IMR-90 (cell line): Measurements from ENCODE around the gene ANAPC7. TPM values are rescaled to one million over a fixed set of nuclear protein-coding genes. Genes with fewer than 3 reads are reported as not detected.

ENCODE experiments used
- ATAC-seq: fragments of 200-7000 bp; cut with Tn5 transposase; 2 replicates; pipeline ENCODE4 v1.9.1; 2020; ENCODE audit warnings: low read depth, mild to moderate bottlenecking, moderate library complexity
- BruUV-seq: library from RNA; stranded (reverse); fragments of 400-500 nt; replicated peaks from 2 replicates; lab custom pipeline; 2021; lab: Mats Ljungman, UMichigan
- CTCF ChIA-PET: fragments of 300-600 bp; formaldehyde crosslinking; extraction: SDS; loops from one replicate; lab custom pipeline; 2021; ENCODE audit warnings: antibody characterized with exemption; lab: Yijun Ruan, JAX
- POLR2A ChIA-PET: fragments of 300-600 bp; sonication (Branson Sonifier 250); formaldehyde crosslinking; loops from one replicate; lab custom pipeline; 2022; ENCODE audit warnings: antibody characterized with exemption; ENCODE audit not compliant: unreplicated experiment; lab: Charles Lee
- DNase-seq: peaks from one replicate; pipeline ENCODE4 v3.0.0; 2013
- H2AFZ ChIP-seq: replicated peaks from 2 replicates; pipeline ENCODE3; 2013; ENCODE audit warnings: low read length, mild to moderate bottlenecking; ENCODE audit not compliant: poor library complexity
- H2AK5ac ChIP-seq: 2 replicates; pipeline ENCODE4 v1.6.1; 2013; ENCODE audit warnings: low read depth, low read length, inconsistent platforms
- H2AK9ac ChIP-seq: replicated peaks from 2 replicates; pipeline ENCODE3; 2013; ENCODE audit warnings: mild to moderate bottlenecking, low read depth, low read length, moderate library complexity; ENCODE audit not compliant: poor library complexity
- H2BK120ac ChIP-seq: 2 replicates; pipeline ENCODE4 v1.6.1; 2013; ENCODE audit warnings: low read depth, low read length, inconsistent platforms
- H2BK15ac ChIP-seq: 3 replicates; pipeline ENCODE4 v1.6.1; 2013; ENCODE audit warnings: low read depth, low read length, inconsistent platforms
- H2BK20ac ChIP-seq: 2 replicates; pipeline ENCODE4 v1.6.1; 2013; ENCODE audit warnings: low read depth, mild to moderate bottlenecking, inconsistent platforms, low read length, moderate library complexity
- H2BK5ac ChIP-seq: 2 replicates; pipeline ENCODE4 v1.6.1; 2013; ENCODE audit warnings: mild to moderate bottlenecking, low read depth, low read length, inconsistent platforms; ENCODE audit not compliant: poor library complexity, severe bottlenecking
- H3K14ac ChIP-seq: replicated peaks from 2 replicates; pipeline ENCODE4 v1.6.1; 2013; ENCODE audit warnings: low read depth, low read length, inconsistent platforms
- H3K18ac ChIP-seq: 2 replicates; pipeline ENCODE4 v1.6.1; 2013; ENCODE audit warnings: low read depth, low read length, control low read depth
- H3K23ac ChIP-seq: 2 replicates; pipeline ENCODE4 v1.6.1; 2013; ENCODE audit warnings: low read depth, low read length, inconsistent platforms
- H3K27ac ChIP-seq: 2 replicates; pipeline ENCODE4 v1.5.1; 2013; ENCODE audit warnings: mild to moderate bottlenecking, control low read depth, low read length; ENCODE audit not compliant: insufficient read depth
- H3K27me3 ChIP-seq: 2 replicates; pipeline ENCODE4 v1.6.1; 2013; ENCODE audit warnings: low read length; ENCODE audit not compliant: control insufficient read depth, insufficient read depth
- H3K36me3 ChIP-seq: 2 replicates; pipeline ENCODE4 v1.6.1; 2013; ENCODE audit warnings: low read length, mixed read lengths; ENCODE audit not compliant: control insufficient read depth, insufficient read depth
- H3K4ac ChIP-seq: 2 replicates; pipeline ENCODE4 v1.6.1; 2013; ENCODE audit warnings: low read depth, low read length, inconsistent platforms
- H3K4me1 ChIP-seq: 2 replicates; pipeline ENCODE4 v1.6.1; 2013; ENCODE audit warnings: low read length, mixed read lengths; ENCODE audit not compliant: control insufficient read depth, insufficient read depth
- H3K4me2 ChIP-seq: 2 replicates; pipeline ENCODE4 v1.6.1; 2013; ENCODE audit warnings: low read depth, mild to moderate bottlenecking, control low read depth, low read length, moderate library complexity
- H3K4me3 ChIP-seq: 2 replicates; pipeline ENCODE4 v1.5.1; 2013; ENCODE audit warnings: low read depth, mild to moderate bottlenecking, control low read depth, low read length, moderate library complexity; ENCODE audit not compliant: insufficient read depth
- H3K56ac ChIP-seq: 2 replicates; pipeline ENCODE4 v1.6.1; 2013; ENCODE audit warnings: low read length, inconsistent platforms; ENCODE audit not compliant: insufficient read depth; ENCODE audit errors: extremely low read depth
- H3K79me1 ChIP-seq, 2 experiments: 2 replicates each; pipeline ENCODE4 v1.6.1; 2013; ENCODE audit warnings: low read length in 2 of 2, inconsistent platforms in 1 of 2, low read depth in 1 of 2
- H3K9ac ChIP-seq: 2 replicates; pipeline ENCODE4 v1.6.1; 2013; ENCODE audit warnings: low read depth, low read length, control low read depth
- H3K9me1 ChIP-seq: 2 replicates; pipeline ENCODE4 v1.6.1; 2013; ENCODE audit warnings: low read length, inconsistent platforms; ENCODE audit not compliant: insufficient read depth
- H3K9me3 ChIP-seq: 2 replicates; pipeline ENCODE4 v1.6.1; 2013; ENCODE audit warnings: low read length; ENCODE audit not compliant: control insufficient read depth, insufficient read depth
- H4K20me1 ChIP-seq: 2 replicates; pipeline ENCODE4 v1.6.1; 2013; ENCODE audit warnings: low read length, inconsistent platforms; ENCODE audit not compliant: insufficient read depth
- H4K5ac ChIP-seq: 2 replicates; pipeline ENCODE4 v1.6.1; 2013; ENCODE audit warnings: mild to moderate bottlenecking, low read depth, low read length, control low read depth
- H4K8ac ChIP-seq, 2 experiments: 2 replicates each; pipeline ENCODE4 v1.6.1; 2013; ENCODE audit warnings: low read depth in 2 of 2, low read length in 2 of 2, control low read depth in 1 of 2, inconsistent platforms in 1 of 2
- H4K91ac ChIP-seq: 2 replicates; pipeline ENCODE4 v1.6.1; 2013; ENCODE audit warnings: low read depth, low read length, inconsistent platforms; ENCODE audit not compliant: insufficient read depth
- BHLHE40 ChIP-seq: fragments of 150-350 bp; IDR thresholded peaks from 2 replicates; pipeline ENCODE4 v1.6.1; 2016; ENCODE audit warnings: mild to moderate bottlenecking, low read depth, low read length
- CEBPB ChIP-seq: IDR thresholded peaks from 2 replicates; pipeline ENCODE4 v1.6.1; 2012; ENCODE audit warnings: low read depth, low read length, improper control_type of control experiment
- CHD1 ChIP-seq: IDR thresholded peaks from 2 replicates; pipeline ENCODE4 v1.6.1; 2012; ENCODE audit warnings: low read depth, low read length, improper control_type of control experiment
- FOS ChIP-seq: fragments of 150-350 bp; IDR thresholded peaks from 2 replicates; pipeline ENCODE4 v1.6.1; 2016; ENCODE audit warnings: low read depth, low read length
- MXI1 ChIP-seq: IDR thresholded peaks from 2 replicates; pipeline ENCODE4 v1.6.1; 2012; ENCODE audit warnings: low read depth, mild to moderate bottlenecking, low read length, moderate library complexity, borderline replicate concordance
- NFE2L2 ChIP-seq: fragments of 150-350 bp; IDR thresholded peaks from 2 replicates; pipeline ENCODE4 v1.6.1; 2016; ENCODE audit warnings: low read depth, mild to moderate bottlenecking, low read length
- RAD21 ChIP-seq: IDR thresholded peaks from 2 replicates; pipeline ENCODE4 v1.6.1; 2012; ENCODE audit warnings: low read length, improper control_type of control experiment
- WGBS, 2 experiments: methylation state at CpG; one replicate each; pipeline versions ENCODE4 v1.1.5 to v1.1.7; 2013; ENCODE audit warnings: missing lambda C conversion rate in 2 of 2; ENCODE audit not compliant: insufficient read length in 1 of 2; ENCODE audit errors: extremely low coverage in 2 of 2; 5-methylcytosine and 5-hydroxymethylcytosine counted together
- dilution Hi-C: fragments of 300-500 bp; cut with HindIII; formaldehyde crosslinking; loops from one replicate; pipeline ENCODE4 v1.14.3; 2018; ENCODE audit warnings: low sequenced_read_pairs; ENCODE audit not compliant: unreplicated experiment
- in situ Hi-C: fragments of 300-500 bp; cut with MboI; formaldehyde crosslinking; loops from 3 replicates; pipeline ENCODE4 v1.14.3; 2019; ENCODE audit warnings: low sequenced_read_pairs, inconsistent platforms, mixed read lengths
- intact Hi-C: fragments of 100-400 bp; cut with micrococcal nuclease; formaldehyde crosslinking; loops from 2 replicates; pipeline ENCODE4 v1.10.0; 2022
- polyA plus RNA-seq, 3 experiments: library from polyadenylated mRNA; depleted of rRNA; stranded (reverse); fragments of >200 nt; gene quantifications; 2 replicates each; pipeline ENCODE4 v1.2.3, GENCODE V29; 2012; ENCODE audit warnings: low replicate concordance in 1 of 3
- total RNA-seq: library from RNA; depleted of rRNA; stranded (reverse); fragments of >200 nt; gene quantifications from 2 replicates; pipeline ENCODE4 v1.2.3, GENCODE V29; 2012
- TF ChIP-seq, protein P1 (sequence below): fragments of 150-350 bp; IDR thresholded peaks from 2 replicates; pipeline ENCODE4 v1.6.1; 2017; ENCODE audit warnings: mild to moderate bottlenecking, antibody characterized with exemption, low read length, low read depth

The ANAPC7 gene
- total and polyA plus RNA-seq, 2 of the 4 experiments (the other 2 are of a cell fraction): 46.4 to 57.9 TPM

DNA sequence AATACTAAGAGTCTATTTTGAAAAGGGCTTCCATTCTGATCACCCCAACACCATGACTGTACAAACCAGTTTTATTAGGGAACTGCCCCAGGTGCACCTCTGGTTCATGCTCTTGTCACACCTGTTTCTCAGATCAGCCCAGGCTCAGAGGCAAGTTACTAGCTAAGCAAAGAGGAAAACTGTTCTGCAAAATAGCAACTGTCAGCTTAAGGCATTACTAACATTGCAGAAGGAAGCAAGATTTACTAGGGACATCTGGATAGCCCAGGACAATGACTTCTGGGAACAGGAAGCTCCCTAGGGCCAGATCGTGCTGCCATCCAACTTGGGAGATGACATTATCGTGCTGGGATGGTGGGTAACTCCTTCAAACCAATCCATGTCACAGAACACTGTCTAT, 30.1 kb downstream of the ANAPC7 start:
- intact Hi-C loops: no loop called here
- Histone ChIP-seq H3K4me2 (no peak overlapping the region), H2BK15ac (no peak overlapping the region), H2BK120ac (no peak overlapping the region), H3K56ac (no peak overlapping the region), H3K4ac (no peak overlapping the region), H3K4me1 (no peaks in the 10 kb centered on the region), H3K79me1 (peaks cover 10 to 16% of the 10 kb centered on the region in 2 experiments), H3K14ac (no peak overlapping the region), H3K27ac (no peak overlapping the region), H2BK5ac (no peak overlapping the region), H3K9me3 (no peaks in the 10 kb centered on the region), H2AK9ac (no peak overlapping the region), H3K9me1 (no peaks in the 10 kb centered on the region; the same call in 1 of the 2 replicates), H4K5ac (no peak overlapping the region), H3K4me3 (no peak overlapping the region), H4K20me1 (no peaks in the 10 kb centered on the region; the same call in 1 of the 2 replicates), H3K9ac (no peak overlapping the region), H3K18ac (no peak overlapping the region), H2BK20ac (no peak overlapping the region), H4K8ac (no peak overlapping the region), H2AK5ac (no peak overlapping the region), H3K27me3 (no peaks in the 10 kb centered on the region), H4K91ac (no peak overlapping the region), H2AFZ (no peak overlapping the region), H3K23ac (no peak overlapping the region), H3K36me3 (peaks cover 47% of the 10 kb centered on the region)
- BruUV-seq: no TSS peak
- WGBS, 2 experiments: no CpG with 5 or more reads among the region's 2 CpGs
- POLR2A ChIA-PET: interaction anchor here (0.6 kb wide), 1 partner anchor 432 kb away, joined by 5 read pairs; no protein-coding TSS in a partner anchor
- in situ Hi-C loops: no loop called here
- no peak for DNase-seq
- TF ChIP-seq CEBPB (no peak), FOS (no peak), CHD1 (no peak), BHLHE40 (no peak), MXI1 (no peak), RAD21 (no peak), NFE2L2 (no peak)
- TF ChIP-seq, protein P1, sequence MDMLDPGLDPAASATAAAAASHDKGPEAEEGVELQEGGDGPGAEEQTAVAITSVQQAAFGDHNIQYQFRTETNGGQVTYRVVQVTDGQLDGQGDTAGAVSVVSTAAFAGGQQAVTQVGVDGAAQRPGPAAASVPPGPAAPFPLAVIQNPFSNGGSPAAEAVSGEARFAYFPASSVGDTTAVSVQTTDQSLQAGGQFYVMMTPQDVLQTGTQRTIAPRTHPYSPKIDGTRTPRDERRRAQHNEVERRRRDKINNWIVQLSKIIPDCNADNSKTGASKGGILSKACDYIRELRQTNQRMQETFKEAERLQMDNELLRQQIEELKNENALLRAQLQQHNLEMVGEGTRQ: no peak
- no peak for ATAC-seq
- dilution Hi-C loops: no loop called here
- CTCF ChIA-PET: no interaction called here
